ENCODE data around the gene ABI2. TPM values are rescaled to one million over a fixed set of nuclear protein-coding genes. Genes with fewer than 3 reads are reported as not detected.
"Not testable (repeated sequence)": the region's sequence is repeated elsewhere in the genome, so short reads cannot be mapped to it uniquely, and the experiment has no call there.

ABI2 gene
- total and polyA plus RNA-seq, 5 donors from 2014 or later, result 17.2 to 28.6 (median 23.6) TPM

- DNase-seq, result no peak
- Histone ChIP-seq H3K9me3 (ENCODE audit: control insufficient read depth in 2 of 2, low read length in 2 of 2) (no peaks in the 10 kb centered on the region), H3K4me3 (ENCODE audit: low read depth, low read length) (no peak overlapping the region), H3K27me3 (ENCODE audit: control insufficient read depth, insufficient read depth, low read length) (no peaks in the 10 kb centered on the region), H3K27ac (ENCODE audit: insufficient read depth, low read length, poor library complexity, severe bottlenecking) (no peak overlapping the region), H3K4me1 (ENCODE audit: control insufficient read depth, insufficient read depth, low read length, poor library complexity, severe bottlenecking) (no peaks in the 10 kb centered on the region), H3K36me3 (ENCODE audit: control insufficient read depth, insufficient read depth, low read length) (no peaks in the 10 kb centered on the region)
- Mint-ChIP-seq H3K27ac (peak overlapping the region in 1 of 3 donors; percentile 18), H3K36me3 (peaks cover 3% of the 10 kb centered on the region), H3K4me1 (peaks cover 0 to 19% (median 11%) of the 10 kb centered on the region in 4 donors), H3K9me3 (peaks cover 0 to 1% (median 0%) of the 10 kb centered on the region in 7 donors), H3K27me3 (no peaks in the 10 kb centered on the region), H3K4me3 (no peak overlapping the region)
- no peak for ATAC-seq (ENCODE audit: low read depth in 2 of 2)
Observed at GRCh38 chr2:203360833-203361430, 32.7 kb downstream of the ABI2 start.

- Histone ChIP-seq H3K36me3 (ENCODE audit: control insufficient read depth, insufficient read depth, low read length) (no peaks in the 10 kb centered on the region), H3K4me3 (ENCODE audit: low read depth, low read length) (no peak overlapping the region), H3K9me3 (ENCODE audit: control insufficient read depth in 2 of 2, low read length in 2 of 2) (no peaks in the 10 kb centered on the region), H3K27me3 (ENCODE audit: control insufficient read depth, insufficient read depth, low read length) (no peaks in the 10 kb centered on the region), H3K4me1 (ENCODE audit: control insufficient read depth, insufficient read depth, low read length, poor library complexity, severe bottlenecking) (no peaks in the 10 kb centered on the region), H3K27ac (ENCODE audit: insufficient read depth, low read length, poor library complexity, severe bottlenecking) (no peak overlapping the region)
- peaks cover 0 to 19% (median 11%) of the 10 kb centered on the region in 4 donors for H3K4me1 Mint-ChIP-seq
- ATAC-seq (ENCODE audit: low read depth in 2 of 2) (no peak), DNase-seq (no peak)
- H3K27me3 Mint-ChIP-seq, result no peaks in the 10 kb centered on the region
- no peak overlapping the region for H3K4me3 Mint-ChIP-seq
- H3K27ac Mint-ChIP-seq, result no peak overlapping the region
- H3K9me3 Mint-ChIP-seq, result peaks cover 0 to 1% (median 0%) of the 10 kb centered on the region in 7 donors
- H3K36me3 Mint-ChIP-seq, result peaks cover 4% of the 10 kb centered on the region
Observed at GRCh38 chr2:203361495-203361894, 33.3 kb downstream of the ABI2 start.

- H3K27ac ChIP-seq (ENCODE audit: insufficient read depth, low read length, poor library complexity, severe bottlenecking), result no peak overlapping the region
- peaks cover 0 to 19% (median 11%) of the 10 kb centered on the region in 4 donors for H3K4me1 Mint-ChIP-seq
- no peak overlapping the region for H3K27ac Mint-ChIP-seq
Observed at GRCh38 chr2:203361922-203362321, 33.7 kb downstream of the ABI2 start.

GRCh38 chr2:203366639-203367466, 38.7 kb downstream of the ABI2 start:
- H3K4me1 Mint-ChIP-seq, result peaks cover 0 to 3% (median under 1%) of the 10 kb centered on the region in 4 donors
- Histone ChIP-seq H3K27me3 (ENCODE audit: control insufficient read depth, insufficient read depth, low read length) (no peaks in the 10 kb centered on the region), H3K4me1 (ENCODE audit: control insufficient read depth, insufficient read depth, low read length, poor library complexity, severe bottlenecking) (no peaks in the 10 kb centered on the region), H3K36me3 (ENCODE audit: control insufficient read depth, insufficient read depth, low read length) (no peaks in the 10 kb centered on the region), H3K4me3 (ENCODE audit: low read depth, low read length) (no peak overlapping the region), H3K9me3 (ENCODE audit: control insufficient read depth in 2 of 2, low read length in 2 of 2) (no peaks in the 10 kb centered on the region), H3K27ac (ENCODE audit: insufficient read depth, low read length, poor library complexity, severe bottlenecking) (no peak overlapping the region)
- no peaks in the 10 kb centered on the region for H3K9me3 Mint-ChIP-seq
- H3K36me3 Mint-ChIP-seq, result peaks cover 19% of the 10 kb centered on the region
- DNase-seq (no peak), ATAC-seq (ENCODE audit: low read depth in 2 of 2) (no peak)
- no peak overlapping the region for H3K4me3 Mint-ChIP-seq
- no peaks in the 10 kb centered on the region for H3K27me3 Mint-ChIP-seq
- H3K27ac Mint-ChIP-seq, result no peak overlapping the region

More at GRCh38 chr2:203361922-203362321, 33.7 kb downstream of the ABI2 start:
- Histone ChIP-seq H3K4me3 (ENCODE audit: low read depth, low read length) (no peak overlapping the region), H3K36me3 (ENCODE audit: control insufficient read depth, insufficient read depth, low read length) (no peaks in the 10 kb centered on the region), H3K4me1 (ENCODE audit: control insufficient read depth, insufficient read depth, low read length, poor library complexity, severe bottlenecking) (no peaks in the 10 kb centered on the region), H3K27me3 (ENCODE audit: control insufficient read depth, insufficient read depth, low read length) (no peaks in the 10 kb centered on the region), H3K9me3 (ENCODE audit: control insufficient read depth in 2 of 2, low read length in 2 of 2) (no peaks in the 10 kb centered on the region)
- Mint-ChIP-seq H3K9me3 (peaks cover 0 to 1% (median 0%) of the 10 kb centered on the region in 7 donors), H3K36me3 (peaks cover 8% of the 10 kb centered on the region), H3K4me3 (no peak overlapping the region), H3K27me3 (no peaks in the 10 kb centered on the region)
- DNase-seq (no peak), ATAC-seq (ENCODE audit: low read depth in 2 of 2) (no peak)

DNA sequence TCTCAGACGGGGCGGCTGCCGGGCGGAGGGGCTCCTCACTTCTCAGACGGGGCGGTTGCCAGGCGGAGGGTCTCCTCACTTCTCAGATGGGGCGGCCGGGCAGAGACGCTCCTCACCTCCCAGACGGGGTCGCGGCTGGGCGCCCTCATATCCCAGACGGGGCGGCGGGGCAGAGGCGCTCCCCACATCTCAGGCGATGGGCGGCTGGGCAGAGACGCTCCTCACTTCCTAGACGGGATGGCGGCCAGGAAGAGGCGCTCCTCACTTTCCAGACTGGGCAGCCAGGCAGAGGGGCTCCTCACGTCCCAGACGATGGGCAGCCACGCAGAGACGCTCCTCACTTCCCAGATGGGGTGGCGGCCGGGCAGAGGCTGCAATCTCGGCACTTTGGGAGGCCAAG, 44.5 kb downstream of the ABI2 start:
- not testable (repeated sequence) for DNase-seq; H3K36me3 ChIP-seq (ENCODE audit: control insufficient read depth, insufficient read depth, low read length); H3K4me1 ChIP-seq (ENCODE audit: control insufficient read depth, insufficient read depth, low read length, poor library complexity, severe bottlenecking); ATAC-seq (ENCODE audit: low read depth in 2 of 2); H3K9me3 ChIP-seq (ENCODE audit: control insufficient read depth in 2 of 2, low read length in 2 of 2); H3K27ac ChIP-seq (ENCODE audit: insufficient read depth, low read length, poor library complexity, severe bottlenecking); H3K27ac Mint-ChIP-seq; H3K27me3 Mint-ChIP-seq; H3K9me3 Mint-ChIP-seq; H3K4me3 ChIP-seq (ENCODE audit: low read depth, low read length); H3K27me3 ChIP-seq (ENCODE audit: control insufficient read depth, insufficient read depth, low read length); H3K4me3 Mint-ChIP-seq
- H3K36me3 Mint-ChIP-seq, result peaks cover 10% of the 10 kb centered on the region
- peaks cover 0 to 14% (median 4%) of the 10 kb centered on the region in 4 donors for H3K4me1 Mint-ChIP-seq

GRCh38 chr2:203376173-203376572, 48.0 kb downstream of the ABI2 start:
- Mint-ChIP-seq H3K9me3 (no peaks in the 10 kb centered on the region), H3K27ac (no peak overlapping the region), H3K4me3 (no peak overlapping the region), H3K27me3 (no peaks in the 10 kb centered on the region), H3K36me3 (peaks cover 3% of the 10 kb centered on the region), H3K4me1 (peaks cover 0 to 14% (median 3%) of the 10 kb centered on the region in 4 donors)
- no peaks in the 10 kb centered on the region for H3K36me3 ChIP-seq (ENCODE audit: control insufficient read depth, insufficient read depth, low read length)
- no peak overlapping the region for H3K27ac ChIP-seq (ENCODE audit: insufficient read depth, low read length, poor library complexity, severe bottlenecking)
- no peak overlapping the region for H3K4me3 ChIP-seq (ENCODE audit: low read depth, low read length)
- ATAC-seq (ENCODE audit: low read depth in 2 of 2), result peak in 1 of 2 donors; percentile 42
- peak in 1 of 3 donors; percentile 16 for DNase-seq
- no peaks in the 10 kb centered on the region for H3K9me3 ChIP-seq (ENCODE audit: control insufficient read depth in 2 of 2, low read length in 2 of 2)
- no peaks in the 10 kb centered on the region for H3K27me3 ChIP-seq (ENCODE audit: control insufficient read depth, insufficient read depth, low read length)
- H3K4me1 ChIP-seq (ENCODE audit: control insufficient read depth, insufficient read depth, low read length, poor library complexity, severe bottlenecking), result no peaks in the 10 kb centered on the region

- Mint-ChIP-seq H3K27me3 (no peaks in the 10 kb centered on the region), H3K4me3 (no peak overlapping the region), H3K9me3 (no peaks in the 10 kb centered on the region), H3K4me1 (peaks cover 0 to 14% (median 4%) of the 10 kb centered on the region in 4 donors), H3K27ac (no peak overlapping the region), H3K36me3 (peaks cover 15% of the 10 kb centered on the region)
- H3K4me1 ChIP-seq (ENCODE audit: control insufficient read depth, insufficient read depth, low read length, poor library complexity, severe bottlenecking), result no peaks in the 10 kb centered on the region
- no peaks in the 10 kb centered on the region for H3K36me3 ChIP-seq (ENCODE audit: control insufficient read depth, insufficient read depth, low read length)
- DNase-seq (no peak), ATAC-seq (ENCODE audit: low read depth in 2 of 2) (no peak)
- no peak overlapping the region for H3K27ac ChIP-seq (ENCODE audit: insufficient read depth, low read length, poor library complexity, severe bottlenecking)
- no peaks in the 10 kb centered on the region for H3K27me3 ChIP-seq (ENCODE audit: control insufficient read depth, insufficient read depth, low read length)
- no peaks in the 10 kb centered on the region for H3K9me3 ChIP-seq (ENCODE audit: control insufficient read depth in 2 of 2, low read length in 2 of 2)
- no peak overlapping the region for H3K4me3 ChIP-seq (ENCODE audit: low read depth, low read length)
Observed at GRCh38 chr2:203379156-203379555, 51.0 kb downstream of the ABI2 start.
